Esophagus muscularis mucosa (tissue), 4 donors: ENCODE data around the gene ERBB4. TPM values are rescaled to one million over a fixed set of nuclear protein-coding genes. Genes with fewer than 3 reads are reported as not detected.

Experiments
- DNase-seq: peaks from one replicate; pipeline ENCODE4 v3.0.0-alpha.2; 2017; ENCODE audit errors: extremely low spot score
- H3K27ac ChIP-seq, 4 donors: fragments of 200-600 bp; sonication (generic); replicated peaks in 1 of 4; 1 replicate in 3 of 4; 2 replicates in 1 of 4; pipeline ENCODE4 v1.5.1; 2016 to 2019; ENCODE audit warnings: mild to moderate bottlenecking in 1 of 4
- H3K27me3 ChIP-seq, 4 donors: fragments of 200-600 bp; sonication (generic); one replicate each; pipeline versions ENCODE4 v1.5.1 to v1.6.0; 2016 to 2019
- H3K36me3 ChIP-seq, 4 donors: fragments of 200-600 bp; sonication (generic); one replicate each; pipeline ENCODE4 v1.5.1; 2016 to 2019
- H3K4me1 ChIP-seq, 4 donors: fragments of 200-600 bp; sonication (generic); one replicate each; pipeline ENCODE4 v1.5.1; 2016 to 2019
- H3K4me3 ChIP-seq, 4 donors: fragments of 200-600 bp; sonication (generic); 1 replicate in 2 of 4; 2 replicates in 2 of 4; pipeline ENCODE4 v1.5.1; 2016 to 2019; ENCODE audit warnings: mild to moderate bottlenecking in 4 of 4, moderate library complexity in 1 of 4
- H3K9me3 ChIP-seq, 4 donors: fragments of 200-600 bp; sonication (generic); 1 replicate in 3 of 4; 2 replicates in 1 of 4; pipeline ENCODE4 v1.5.1; 2016 to 2019
- EP300 ChIP-seq: sonication (generic); formaldehyde crosslinking; IDR thresholded peaks from one replicate; pipeline ENCODE4 v1.6.1; 2017; ENCODE audit warnings: antibody characterized with exemption
- POLR2A ChIP-seq: fragments of 450-650 bp; IDR thresholded peaks from one replicate; pipeline ENCODE4 v1.6.1; 2017; ENCODE audit warnings: antibody characterized with exemption, moderate library complexity, mild to moderate bottlenecking, low read depth
- POLR2AphosphoS5 ChIP-seq, 2 donors: sonication (generic); formaldehyde crosslinking; IDR thresholded peaks; one replicate each; pipeline ENCODE4 v1.6.1; 2017; ENCODE audit warnings: antibody characterized with exemption in 2 of 2
- WGBS: methylation state at CpG from one replicate; pipeline ENCODE4 v1.1.5; 2018; 5-methylcytosine and 5-hydroxymethylcytosine counted together
- intact Hi-C: fragments of 100-400 bp; cut with DNase I; formaldehyde crosslinking; loops from one replicate; pipeline ENCODE4 v1.15.1; 2023
- total RNA-seq, 4 donors: library from RNA; depleted of rRNA; stranded (reverse); fragments of >200 nt; gene quantifications; one replicate each; pipeline versions ENCODE4 v1.1.0 to v1.2.1, GENCODE V29; 2016
- TF ChIP-seq, protein P1 (sequence below), 3 experiments: fragments of 200-600 bp in 2 of 3; fragments of 450-650 bp in 1 of 3; sonication (generic) in 2 of 3; IDR thresholded peaks; one replicate each; pipeline ENCODE4 v1.5.1; 2017 to 2019; ENCODE audit warnings: antibody characterized with exemption in 3 of 3, mild to moderate bottlenecking in 2 of 3, moderate library complexity in 1 of 3

The ERBB4 gene
- total RNA-seq, 4 donors from 2014 or later, result under 0.01 to 0.19 (median 0.17) TPM

DNA sequence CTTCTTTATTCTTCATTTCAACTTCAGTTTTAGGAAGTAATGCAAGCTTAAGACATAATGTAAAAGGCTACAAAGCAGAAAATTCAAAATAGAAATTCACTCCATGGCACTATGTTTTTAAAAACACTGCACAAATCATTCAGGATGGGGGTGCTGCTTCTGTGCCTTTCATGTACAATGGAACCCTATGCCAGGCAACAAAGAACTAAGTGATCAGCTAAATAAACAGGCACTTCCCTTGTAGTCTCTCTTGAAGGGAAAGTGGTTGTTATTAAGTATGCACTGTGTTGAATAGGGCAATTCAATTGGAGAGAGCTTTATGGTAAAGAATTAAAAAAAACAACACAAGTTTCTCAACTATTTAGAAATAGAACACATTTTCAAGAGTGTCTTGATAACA lies 10.9 kb upstream of the ERBB4 start:
- no peak overlapping the region for H3K4me3 ChIP-seq
- DNase-seq, result no peak
- H3K27me3 ChIP-seq, result no peaks in the 10 kb centered on the region
- H3K4me1 ChIP-seq, result peaks cover 0 to 4% (median 0%) of the 10 kb centered on the region in 4 donors
- no peaks in the 10 kb centered on the region for H3K36me3 ChIP-seq
- intact Hi-C loops, result no loop called here
- no peak for TF ChIP-seq POLR2AphosphoS5 (IDR thresholded peaks at IDR 0.05)
- TF ChIP-seq EP300, result no peak
- TF ChIP-seq, protein P1, sequence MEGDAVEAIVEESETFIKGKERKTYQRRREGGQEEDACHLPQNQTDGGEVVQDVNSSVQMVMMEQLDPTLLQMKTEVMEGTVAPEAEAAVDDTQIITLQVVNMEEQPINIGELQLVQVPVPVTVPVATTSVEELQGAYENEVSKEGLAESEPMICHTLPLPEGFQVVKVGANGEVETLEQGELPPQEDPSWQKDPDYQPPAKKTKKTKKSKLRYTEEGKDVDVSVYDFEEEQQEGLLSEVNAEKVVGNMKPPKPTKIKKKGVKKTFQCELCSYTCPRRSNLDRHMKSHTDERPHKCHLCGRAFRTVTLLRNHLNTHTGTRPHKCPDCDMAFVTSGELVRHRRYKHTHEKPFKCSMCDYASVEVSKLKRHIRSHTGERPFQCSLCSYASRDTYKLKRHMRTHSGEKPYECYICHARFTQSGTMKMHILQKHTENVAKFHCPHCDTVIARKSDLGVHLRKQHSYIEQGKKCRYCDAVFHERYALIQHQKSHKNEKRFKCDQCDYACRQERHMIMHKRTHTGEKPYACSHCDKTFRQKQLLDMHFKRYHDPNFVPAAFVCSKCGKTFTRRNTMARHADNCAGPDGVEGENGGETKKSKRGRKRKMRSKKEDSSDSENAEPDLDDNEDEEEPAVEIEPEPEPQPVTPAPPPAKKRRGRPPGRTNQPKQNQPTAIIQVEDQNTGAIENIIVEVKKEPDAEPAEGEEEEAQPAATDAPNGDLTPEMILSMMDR (IDR thresholded peaks at IDR 0.05), result no peak
- H3K27ac ChIP-seq, result no peak overlapping the region
- no peaks in the 10 kb centered on the region for H3K9me3 ChIP-seq

DNA sequence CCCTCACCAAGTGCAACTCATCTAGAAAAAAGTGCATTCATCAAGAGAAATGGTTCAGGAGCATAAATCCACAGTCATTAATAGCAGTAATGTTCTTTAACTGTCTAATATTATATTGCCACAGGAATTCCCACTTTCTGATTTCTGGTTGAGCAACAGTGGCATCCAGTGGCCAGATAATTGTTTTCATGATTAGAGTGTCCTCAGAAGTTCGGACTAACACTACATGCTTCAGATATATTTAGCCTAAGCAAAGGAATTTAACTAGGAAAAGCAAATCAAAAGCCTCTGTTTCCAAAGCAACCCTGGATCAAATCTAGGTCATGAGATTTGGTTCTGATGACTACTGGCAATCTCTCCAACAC lies 9.8 kb upstream of the ERBB4 start:
- 38% methylated on average over 1 of the region's 1 CpG for WGBS
- H3K4me1 ChIP-seq, result peaks cover 0 to 4% (median 0%) of the 10 kb centered on the region in 4 donors
- H3K4me3 ChIP-seq, result no peak overlapping the region

DNA sequence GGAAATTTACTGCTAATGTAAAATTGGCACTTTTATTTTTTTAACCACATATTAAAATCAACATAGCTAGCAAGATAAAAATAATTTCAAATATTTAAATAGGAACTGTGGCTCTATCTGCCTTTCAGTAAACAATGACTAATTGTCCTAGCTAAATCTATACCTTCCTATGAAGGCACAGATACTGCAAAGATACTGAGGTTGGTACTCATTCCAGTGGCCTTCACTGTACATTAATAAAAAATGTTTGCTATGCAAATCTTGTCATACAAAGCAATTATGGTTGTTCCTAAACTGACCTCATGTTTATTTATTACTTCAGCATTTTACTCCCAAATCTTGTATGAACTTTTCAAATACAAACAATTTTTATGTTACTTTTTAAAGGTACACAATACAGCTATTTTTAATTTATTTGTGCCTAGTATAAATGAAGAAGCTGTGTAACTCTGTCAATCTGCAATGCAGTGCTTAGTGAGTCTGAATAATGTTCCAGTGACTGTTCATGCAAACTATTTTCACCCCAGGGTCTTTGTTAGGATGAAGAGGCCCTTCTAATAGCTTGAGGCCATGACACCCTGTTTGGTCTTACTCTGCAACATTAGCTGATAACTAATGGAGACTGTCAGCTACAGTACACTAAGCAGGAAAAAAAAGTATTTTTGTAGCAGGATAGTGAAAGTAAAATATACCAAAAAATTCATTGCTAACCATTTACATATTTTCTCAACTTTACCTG lies 9.3 kb upstream of the ERBB4 start:
- Histone ChIP-seq H3K4me1 (peaks cover 0 to 4% (median 0%) of the 10 kb centered on the region in 4 donors), H3K36me3 (no peaks in the 10 kb centered on the region), H3K27me3 (no peaks in the 10 kb centered on the region), H3K4me3 (no peak overlapping the region), H3K9me3 (no peaks in the 10 kb centered on the region), H3K27ac (no peak overlapping the region)
- intact Hi-C loops, result no loop called here
- no peak for DNase-seq
- no peak for TF ChIP-seq POLR2AphosphoS5 (IDR thresholded peaks at IDR 0.05)
- TF ChIP-seq, protein P1 (IDR thresholded peaks at IDR 0.05), result no peak
- TF ChIP-seq POLR2A, result no peak
- TF ChIP-seq EP300, result no peak

More for the DNA sequence above, 9.8 kb upstream of the ERBB4 start:
- no peak overlapping the region for H3K27ac ChIP-seq
- H3K27me3 ChIP-seq, result no peaks in the 10 kb centered on the region
- TF ChIP-seq, protein P1 (IDR thresholded peaks at IDR 0.05), result peak in 2 of 3 experiments; percentile 18 to 34
- no peak for TF ChIP-seq EP300
- DNase-seq, result no peak
- no peaks in the 10 kb centered on the region for H3K36me3 ChIP-seq
- intact Hi-C loops, result no loop called here
- no peaks in the 10 kb centered on the region for H3K9me3 ChIP-seq

DNA sequence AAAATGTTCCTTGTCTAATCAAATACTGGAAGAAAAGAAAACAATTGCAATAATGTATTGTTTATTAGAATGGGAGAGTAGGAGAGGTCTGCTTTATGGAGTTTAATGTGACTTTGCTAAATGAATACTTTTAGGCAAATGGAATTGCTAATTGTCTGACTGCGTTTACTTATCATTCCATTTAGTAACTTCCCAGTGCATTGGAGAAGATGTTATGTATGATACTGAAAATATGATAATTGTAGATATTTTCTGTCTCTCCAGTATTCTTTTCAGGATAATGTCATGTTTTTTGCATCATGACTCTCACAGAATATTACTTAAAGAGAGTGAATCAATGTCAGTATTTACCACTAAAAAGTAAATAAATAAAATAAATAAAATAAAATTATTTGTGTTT lies 8.1 kb upstream of the ERBB4 start:
- intact Hi-C loops, result no loop called here
- TF ChIP-seq EP300 (no peak), POLR2AphosphoS5 (IDR thresholded peaks at IDR 0.05) (no peak), POLR2A (no peak)
- TF ChIP-seq, protein P1 (IDR thresholded peaks at IDR 0.05), result no peak
- no peak for DNase-seq
- Histone ChIP-seq H3K36me3 (no peaks in the 10 kb centered on the region), H3K27me3 (no peaks in the 10 kb centered on the region), H3K9me3 (no peaks in the 10 kb centered on the region), H3K4me1 (peaks cover 0 to 4% (median 0%) of the 10 kb centered on the region in 4 donors), H3K4me3 (no peak overlapping the region), H3K27ac (no peak overlapping the region)
- 95% methylated on average over 1 of the region's 1 CpG for WGBS

DNA sequence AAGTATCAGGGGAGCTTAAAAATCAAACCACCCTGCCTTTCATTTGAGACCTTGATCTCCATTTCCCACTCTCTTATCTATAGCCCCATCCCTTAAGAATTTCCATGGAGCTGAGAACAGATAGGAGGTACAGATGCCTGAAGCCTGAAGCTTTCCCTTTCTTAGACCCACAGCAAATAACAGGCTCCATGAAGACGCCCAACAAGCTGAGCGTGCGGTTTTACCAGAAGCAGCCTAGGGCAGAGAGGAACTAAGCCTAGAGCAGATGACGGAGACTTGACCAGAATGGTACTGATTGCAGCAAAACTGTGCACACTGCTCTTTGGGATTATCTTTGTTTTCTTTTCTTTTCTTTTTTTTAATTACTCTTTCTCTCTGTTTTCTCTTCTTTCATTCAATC lies 1.7 kb upstream of the ERBB4 start:
- Histone ChIP-seq H3K36me3 (no peaks in the 10 kb centered on the region), H3K27ac (no peak overlapping the region), H3K4me3 (no peak overlapping the region), H3K4me1 (peaks cover 10 to 38% (median 35%) of the 10 kb centered on the region in 4 donors), H3K27me3 (peaks cover 0 to 41% (median 25%) of the 10 kb centered on the region in 4 donors), H3K9me3 (no peaks in the 10 kb centered on the region)
- intact Hi-C loops, result no loop called here
- TF ChIP-seq POLR2A, result no peak
- TF ChIP-seq EP300, result no peak
- TF ChIP-seq, protein P1 (IDR thresholded peaks at IDR 0.05), result no peak
- no peak for TF ChIP-seq POLR2AphosphoS5 (IDR thresholded peaks at IDR 0.05)
- 83% methylated on average over 4 of the region's 4 CpGs for whole genome bisulfite sequencing
- DNase-seq, result no peak
